NCI-H2227 (cell line): ENCODE measurements around the gene PTPRD.

Experiments
- DNase-seq: peaks from one replicate; lab custom pipeline; 2025; ENCODE audit not compliant: unreplicated experiment; lab: John Stamatoyannopoulos, UW

The PTPRD gene

GRCh38 chr9:8857068-8857925, 1755.5 kb downstream of the PTPRD start:
- peak; percentile 64 for DNase-seq

GRCh38 chr9:8856396-8857067, 1756.3 kb downstream of the PTPRD start:
- peak; percentile 26 for DNase-seq

- peak; percentile 41 for DNase-seq
These were observed 1757.8 kb downstream of the PTPRD start for GRCh38 chr9:8855046-8855445.

- DNase-seq, result no peak
These were observed 1760.4 kb downstream of the PTPRD start for GRCh38 chr9:8852301-8852864.

GRCh38 chr9:8850914-8851313, 1761.9 kb downstream of the PTPRD start:
- no peak for DNase-seq

GRCh38 chr9:8845808-8846207, 1767.0 kb downstream of the PTPRD start:
- DNase-seq, result no peak

GRCh38 chr9:8845376-8845775, 1767.4 kb downstream of the PTPRD start:
- DNase-seq, result no peak

GRCh38 chr9:8844549-8844948, 1768.3 kb downstream of the PTPRD start:
- DNase-seq, result no peak

- DNase-seq, result no peak
These were observed 1770.2 kb downstream of the PTPRD start for GRCh38 chr9:8842402-8843193.

- no peak for DNase-seq
These were observed 1774.7 kb downstream of the PTPRD start for GRCh38 chr9:8838136-8838535.

- no peak for DNase-seq
These were observed 1777.5 kb downstream of the PTPRD start for GRCh38 chr9:8835291-8835690.

GRCh38 chr9:8832955-8833354, 1779.8 kb downstream of the PTPRD start:
- DNase-seq, result no peak

- no peak for DNase-seq
These were observed 1780.4 kb downstream of the PTPRD start for GRCh38 chr9:8832386-8832785.

- no peak for DNase-seq
These were observed 1781.2 kb downstream of the PTPRD start for GRCh38 chr9:8831568-8831967.

GRCh38 chr9:8826281-8826680, 1786.5 kb downstream of the PTPRD start:
- DNase-seq, result no peak

GRCh38 chr9:8825585-8826147, 1787.1 kb downstream of the PTPRD start:
- no peak for DNase-seq

- DNase-seq, result no peak
These were observed 1789.5 kb downstream of the PTPRD start for GRCh38 chr9:8823131-8823895.

GRCh38 chr9:8822667-8823025, 1790.2 kb downstream of the PTPRD start:
- DNase-seq, result no peak

GRCh38 chr9:8821910-8822666, 1790.7 kb downstream of the PTPRD start:
- no peak for DNase-seq

GRCh38 chr9:8817335-8817734, 1795.5 kb downstream of the PTPRD start:
- no peak for DNase-seq
